ENCODE data around the gene PIK3R3. TPM values are rescaled to one million over a fixed set of nuclear protein-coding genes. Genes with fewer than 3 reads are reported as not detected.
"Not testable (repeated sequence)": the region's sequence is repeated elsewhere in the genome, so short reads cannot be mapped to it uniquely, and the experiment has no call there.

Gene PIK3R3
- total RNA-seq, 1 experiment from 2014 or later = 10.4 TPM

DNA sequence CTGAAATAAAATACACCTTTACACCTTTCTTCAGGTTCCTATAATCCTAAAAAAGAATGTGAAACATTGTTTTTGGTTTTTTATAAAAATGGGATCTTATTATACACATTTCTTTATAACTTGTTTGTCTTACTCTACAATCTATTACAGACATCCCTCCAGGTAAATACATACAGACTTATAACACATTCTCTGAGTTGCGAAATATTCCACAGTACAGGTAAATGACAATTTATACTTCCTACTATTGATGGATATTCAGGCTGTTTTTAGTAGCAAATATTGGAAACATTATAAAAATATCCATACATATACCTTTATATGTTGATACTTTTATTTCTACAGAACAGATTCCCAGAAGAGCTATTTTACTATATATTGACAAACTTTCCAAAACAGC, 20.3 kb downstream of the PIK3R3 start:
- H4K20me1 ChIP-seq (ENCODE audit: insufficient read depth, low read depth, low read length) = no peaks in the 10 kb centered on the region
- H3K79me2 ChIP-seq (ENCODE audit: low read length) = peaks cover 87% of the 10 kb centered on the region
- H3K27me3 ChIP-seq (ENCODE audit: low read length) = no peaks in the 10 kb centered on the region
- H3K4me1 ChIP-seq (ENCODE audit: low read length) = peaks cover 45% of the 10 kb centered on the region
- no peak overlapping the region for H2AFZ ChIP-seq (ENCODE audit: low read length)
- no peaks in the 10 kb centered on the region for H3K9me2 ChIP-seq (replicated peaks; ENCODE audit: insufficient read depth, low read length)
- H3K9ac ChIP-seq (ENCODE audit: low read length) = no peak overlapping the region
- H3K27ac ChIP-seq (ENCODE audit: low read length) = no peak overlapping the region
- H3K4me2 ChIP-seq (ENCODE audit: low read depth, low read length, poor library complexity, severe bottlenecking) = no peak overlapping the region
- no peaks in the 10 kb centered on the region for H3K36me3 ChIP-seq (ENCODE audit: insufficient read depth, low read length)
- no peak for DNase-seq
- no peak overlapping the region for H3K4me3 ChIP-seq (ENCODE audit: low read length)
- no peaks in the 10 kb centered on the region for H3K9me3 ChIP-seq (ENCODE audit: low read length)

DNA sequence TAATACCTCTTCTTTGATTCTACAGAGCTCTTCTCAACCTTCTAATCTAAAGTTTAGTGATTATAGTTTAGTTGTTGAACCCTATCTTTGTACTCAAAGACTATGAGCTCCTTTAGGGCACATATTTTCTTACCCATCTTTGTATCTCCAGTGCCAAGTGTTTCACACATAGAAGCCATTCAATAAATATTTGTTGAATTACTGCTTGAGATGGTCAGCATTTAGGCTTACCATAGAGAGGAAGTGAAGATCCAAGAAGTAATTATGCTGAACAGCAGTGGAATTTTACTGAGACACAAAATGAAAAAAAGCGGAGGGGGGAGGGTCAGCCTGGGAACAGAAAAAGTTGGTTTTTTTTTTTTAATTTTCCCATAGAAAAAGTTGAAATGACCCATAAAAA, 21.9 kb downstream of the PIK3R3 start:
- H3K79me2 ChIP-seq (ENCODE audit: low read length) = peaks cover 85% of the 10 kb centered on the region
- H4K20me1 ChIP-seq (ENCODE audit: insufficient read depth, low read depth, low read length) = no peaks in the 10 kb centered on the region
- H3K27ac ChIP-seq (ENCODE audit: low read length) = no peak overlapping the region
- DNase-seq = no peak
- H3K4me1 ChIP-seq (ENCODE audit: low read length) = peaks cover 31% of the 10 kb centered on the region
- no peak overlapping the region for H3K4me3 ChIP-seq (ENCODE audit: low read length)
- H3K9me2 ChIP-seq (replicated peaks; ENCODE audit: insufficient read depth, low read length) = no peaks in the 10 kb centered on the region
- H2AFZ ChIP-seq (ENCODE audit: low read length) = no peak overlapping the region
- no peak overlapping the region for H3K9ac ChIP-seq (ENCODE audit: low read length)
- no peaks in the 10 kb centered on the region for H3K36me3 ChIP-seq (ENCODE audit: insufficient read depth, low read length)
- H3K4me2 ChIP-seq (ENCODE audit: low read depth, low read length, poor library complexity, severe bottlenecking) = no peak overlapping the region
- no peaks in the 10 kb centered on the region for H3K27me3 ChIP-seq (ENCODE audit: low read length)
- H3K9me3 ChIP-seq (ENCODE audit: low read length) = no peaks in the 10 kb centered on the region

DNA sequence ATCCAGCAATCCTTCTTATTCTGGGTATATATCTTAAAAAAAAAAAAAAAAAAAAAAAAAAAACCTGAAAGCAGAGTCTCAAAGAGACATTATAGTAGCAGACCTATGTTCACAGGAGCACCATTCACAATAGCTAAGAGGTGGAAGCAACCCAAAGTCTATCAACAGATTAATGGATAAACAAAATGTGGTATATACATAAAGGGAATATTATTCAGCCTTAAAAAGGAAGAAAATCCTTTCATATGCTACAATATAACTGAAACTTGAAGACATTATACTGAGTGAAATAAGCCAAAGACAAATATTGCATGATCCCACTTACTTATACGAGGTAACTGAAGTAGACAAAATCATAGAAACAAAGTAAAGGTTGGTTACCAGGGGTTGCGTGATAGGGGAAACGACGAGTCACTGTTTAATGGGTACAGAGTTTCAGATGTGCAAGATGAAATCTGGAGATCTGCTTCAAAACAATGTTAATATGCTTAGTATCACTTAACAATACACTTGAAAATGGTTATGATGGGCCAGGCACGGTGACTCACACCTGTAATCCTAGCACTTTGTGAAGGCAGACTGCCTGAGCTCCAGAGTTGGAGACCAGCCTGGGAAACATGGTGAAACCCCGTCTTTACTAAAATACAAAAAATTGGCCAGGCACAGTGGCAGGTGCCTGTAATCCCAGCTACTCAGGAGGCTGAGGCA, 29.5 kb downstream of the PIK3R3 start:
- Histone ChIP-seq H3K9me2 (replicated peaks; ENCODE audit: insufficient read depth, low read length) (no peaks in the 10 kb centered on the region), H3K4me1 (ENCODE audit: low read length) (peaks cover 13% of the 10 kb centered on the region), H4K20me1 (ENCODE audit: insufficient read depth, low read depth, low read length) (no peaks in the 10 kb centered on the region), H3K27ac (ENCODE audit: low read length) (no peak overlapping the region), H3K9me3 (ENCODE audit: low read length) (no peaks in the 10 kb centered on the region; the same call in 1 of the 2 replicates), H3K4me3 (ENCODE audit: low read length) (no peak overlapping the region), H3K4me2 (ENCODE audit: low read depth, low read length, poor library complexity, severe bottlenecking) (no peak overlapping the region), H3K36me3 (ENCODE audit: insufficient read depth, low read length) (peaks cover 18% of the 10 kb centered on the region), H3K79me2 (ENCODE audit: low read length) (peaks cover 73% of the 10 kb centered on the region), H3K27me3 (ENCODE audit: low read length) (no peaks in the 10 kb centered on the region), H3K9ac (ENCODE audit: low read length) (no peak overlapping the region), H2AFZ (ENCODE audit: low read length) (no peak overlapping the region)
- DNase-seq = no peak

DNA sequence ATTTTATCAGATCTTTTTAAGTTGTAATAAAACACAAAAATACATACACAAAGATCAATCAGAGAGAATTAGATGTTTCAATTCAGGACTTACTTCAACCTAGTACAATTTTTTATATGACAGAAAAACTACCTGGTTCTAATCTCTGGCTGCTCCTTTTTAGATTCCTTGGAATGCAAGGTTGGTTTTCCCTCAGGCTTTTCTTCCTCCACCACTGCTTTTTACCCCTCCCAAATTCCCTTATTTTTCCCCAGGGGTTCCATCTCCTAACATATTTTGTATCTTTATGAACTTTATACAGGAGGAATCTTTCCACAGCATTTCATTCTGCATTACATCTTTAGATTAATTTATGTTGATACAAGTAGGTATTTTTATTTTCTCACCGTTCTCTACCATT, 33.2 kb downstream of the PIK3R3 start:
- H3K4me1 ChIP-seq (ENCODE audit: low read length) = peaks cover 28% of the 10 kb centered on the region
- no peak overlapping the region for H3K9ac ChIP-seq (ENCODE audit: low read length)
- H4K20me1 ChIP-seq (ENCODE audit: insufficient read depth, low read depth, low read length) = no peaks in the 10 kb centered on the region
- H3K36me3 ChIP-seq (ENCODE audit: insufficient read depth, low read length) = peaks cover 18% of the 10 kb centered on the region
- H3K9me2 ChIP-seq (replicated peaks; ENCODE audit: insufficient read depth, low read length) = no peaks in the 10 kb centered on the region
- H2AFZ ChIP-seq (ENCODE audit: low read length) = no peak overlapping the region
- no peaks in the 10 kb centered on the region for H3K27me3 ChIP-seq (ENCODE audit: low read length)
- no peak overlapping the region for H3K4me2 ChIP-seq (ENCODE audit: low read depth, low read length, poor library complexity, severe bottlenecking)
- no peak overlapping the region for H3K4me3 ChIP-seq (ENCODE audit: low read length)
- H3K9me3 ChIP-seq (ENCODE audit: low read length) = no peaks in the 10 kb centered on the region; the same call in 1 of the 2 replicates
- no peak overlapping the region for H3K27ac ChIP-seq (ENCODE audit: low read length)
- DNase-seq = no peak
- peaks cover 73% of the 10 kb centered on the region for H3K79me2 ChIP-seq (ENCODE audit: low read length)

DNA sequence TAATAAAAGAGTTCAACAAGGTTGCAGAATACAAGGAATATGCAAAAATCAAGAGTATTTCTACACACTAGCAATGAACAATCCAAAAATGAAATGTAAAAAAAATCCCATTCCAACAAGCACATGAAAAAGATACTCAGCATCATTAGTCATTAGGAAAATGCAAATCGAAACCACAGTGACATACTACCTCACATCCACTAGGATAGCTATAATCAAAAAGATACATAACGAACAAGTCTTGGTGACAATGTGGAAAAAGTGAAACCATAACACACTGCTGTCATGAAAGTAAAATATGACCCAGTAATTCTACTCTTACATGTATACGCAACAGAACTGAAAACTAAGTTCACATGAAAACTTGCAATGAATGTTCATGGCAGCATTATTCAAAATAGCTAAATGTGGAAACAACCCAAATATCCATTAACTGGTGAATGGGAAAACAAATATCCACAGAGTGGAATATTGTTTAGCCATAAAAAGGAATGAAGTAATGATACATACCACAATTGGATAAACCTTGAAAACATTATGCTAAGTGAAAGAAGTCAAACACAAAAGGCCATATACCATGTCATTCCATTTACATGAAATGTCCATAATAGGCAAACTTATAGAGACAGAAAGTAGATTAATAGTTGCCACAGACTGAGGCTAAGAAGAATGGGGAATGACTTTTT, 34.3 kb downstream of the PIK3R3 start:
- no peak overlapping the region for H3K4me3 ChIP-seq (ENCODE audit: low read length)
- H2AFZ ChIP-seq (ENCODE audit: low read length) = no peak overlapping the region
- H3K4me1 ChIP-seq (ENCODE audit: low read length) = peaks cover 39% of the 10 kb centered on the region
- peaks cover 18% of the 10 kb centered on the region for H3K36me3 ChIP-seq (ENCODE audit: insufficient read depth, low read length)
- no peak overlapping the region for H3K9ac ChIP-seq (ENCODE audit: low read length)
- H3K27ac ChIP-seq (ENCODE audit: low read length) = no peak overlapping the region
- H3K9me3 ChIP-seq (ENCODE audit: low read length) = no peaks in the 10 kb centered on the region; the same call in 1 of the 2 replicates
- DNase-seq = no peak
- no peaks in the 10 kb centered on the region for H3K27me3 ChIP-seq (ENCODE audit: low read length)
- no peaks in the 10 kb centered on the region for H4K20me1 ChIP-seq (ENCODE audit: insufficient read depth, low read depth, low read length)
- H3K79me2 ChIP-seq (ENCODE audit: low read length) = peaks cover 76% of the 10 kb centered on the region
- no peak overlapping the region for H3K4me2 ChIP-seq (ENCODE audit: low read depth, low read length, poor library complexity, severe bottlenecking)
- H3K9me2 ChIP-seq (replicated peaks; ENCODE audit: insufficient read depth, low read length) = no peaks in the 10 kb centered on the region

DNA sequence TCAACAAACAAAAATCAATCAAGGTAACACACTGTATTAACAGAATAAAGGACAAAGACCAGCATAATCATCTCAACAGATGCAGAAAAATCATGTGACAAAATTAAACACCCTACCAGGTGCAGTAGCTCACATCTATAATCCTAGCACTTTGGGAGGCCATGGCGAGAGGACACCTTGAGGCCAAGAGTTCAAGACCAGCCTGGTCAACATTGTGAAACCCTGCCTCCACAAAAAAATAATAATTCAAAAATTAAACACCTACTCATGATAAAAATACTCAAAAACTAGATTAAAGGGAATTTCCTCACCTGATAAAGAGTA, 35.3 kb downstream of the PIK3R3 start:
- no peaks in the 10 kb centered on the region for H3K9me2 ChIP-seq (replicated peaks; ENCODE audit: insufficient read depth, low read length)
- H3K9me3 ChIP-seq (ENCODE audit: low read length) = no peaks in the 10 kb centered on the region; the same call in 1 of the 2 replicates
- H3K36me3 ChIP-seq (ENCODE audit: insufficient read depth, low read length) = peaks cover 10% of the 10 kb centered on the region
- DNase-seq = no peak
- no peak overlapping the region for H3K9ac ChIP-seq (ENCODE audit: low read length)
- H2AFZ ChIP-seq (ENCODE audit: low read length) = no peak overlapping the region
- H3K27me3 ChIP-seq (ENCODE audit: low read length) = no peaks in the 10 kb centered on the region
- peak overlapping the region; percentile 26 for H3K4me2 ChIP-seq (ENCODE audit: low read depth, low read length, poor library complexity, severe bottlenecking)
- H3K4me1 ChIP-seq (ENCODE audit: low read length) = peaks cover 45% of the 10 kb centered on the region
- peaks cover 79% of the 10 kb centered on the region for H3K79me2 ChIP-seq (ENCODE audit: low read length)
- peak overlapping the region; percentile 30 for H3K27ac ChIP-seq (ENCODE audit: low read length)
- H4K20me1 ChIP-seq (ENCODE audit: insufficient read depth, low read depth, low read length) = no peaks in the 10 kb centered on the region
- H3K4me3 ChIP-seq (ENCODE audit: low read length) = no peak overlapping the region

DNA sequence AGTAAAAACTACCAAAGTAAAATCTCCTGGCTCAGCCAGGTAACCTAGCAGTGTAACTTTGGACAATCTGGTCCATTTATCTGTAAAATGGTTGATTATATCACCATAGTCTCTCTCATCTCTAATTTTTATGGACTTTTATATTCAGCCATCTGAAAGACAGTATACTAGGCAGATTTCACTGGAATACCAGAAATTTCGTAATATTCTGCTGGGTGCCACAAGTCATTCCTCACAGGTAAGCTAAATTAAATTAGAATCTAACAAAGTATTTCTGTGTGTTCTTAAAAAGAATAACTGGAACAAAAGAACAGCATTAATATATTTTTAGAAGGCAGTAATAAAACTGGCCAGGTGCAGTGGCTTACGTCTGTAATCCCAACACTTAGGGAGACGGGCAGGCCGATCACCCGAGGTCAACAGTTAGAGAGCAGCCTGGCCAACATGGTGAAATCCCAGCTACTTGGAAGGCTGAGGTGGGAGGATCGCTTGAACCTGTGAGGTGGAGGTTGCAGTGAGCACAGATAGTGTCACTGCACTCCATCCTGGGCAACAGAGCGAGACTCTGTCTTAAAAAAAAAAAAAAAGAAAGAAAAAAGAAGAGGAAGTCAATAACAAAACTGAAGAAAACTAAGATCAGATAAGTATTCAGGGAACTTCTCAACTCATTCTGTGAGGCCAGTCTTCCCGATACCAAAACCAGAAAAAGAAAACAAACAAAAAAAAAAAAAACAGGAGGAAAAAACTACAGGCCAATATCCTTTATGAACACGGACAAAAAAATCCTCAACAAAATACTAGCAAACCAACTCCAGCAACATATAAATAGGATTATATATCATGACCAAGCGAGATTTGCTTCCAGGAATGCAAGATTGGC, 35.9 kb downstream of the PIK3R3 start:
- Histone ChIP-seq H3K9me2 (replicated peaks; ENCODE audit: insufficient read depth, low read length) (no peaks in the 10 kb centered on the region), H3K27ac (ENCODE audit: low read length) (peak overlapping the region; percentile 30), H3K27me3 (ENCODE audit: low read length) (no peaks in the 10 kb centered on the region), H3K4me2 (ENCODE audit: low read depth, low read length, poor library complexity, severe bottlenecking) (peak overlapping the region; percentile 26), H3K4me1 (ENCODE audit: low read length) (peaks cover 45% of the 10 kb centered on the region), H4K20me1 (ENCODE audit: insufficient read depth, low read depth, low read length) (no peaks in the 10 kb centered on the region), H3K36me3 (ENCODE audit: insufficient read depth, low read length) (peaks cover 9% of the 10 kb centered on the region), H2AFZ (ENCODE audit: low read length) (no peak overlapping the region), H3K9ac (ENCODE audit: low read length) (no peak overlapping the region), H3K4me3 (ENCODE audit: low read length) (no peak overlapping the region), H3K9me3 (ENCODE audit: low read length) (no peaks in the 10 kb centered on the region; the same call in 1 of the 2 replicates), H3K79me2 (ENCODE audit: low read length) (peaks cover 83% of the 10 kb centered on the region)
- DNase-seq = no peak

DNA sequence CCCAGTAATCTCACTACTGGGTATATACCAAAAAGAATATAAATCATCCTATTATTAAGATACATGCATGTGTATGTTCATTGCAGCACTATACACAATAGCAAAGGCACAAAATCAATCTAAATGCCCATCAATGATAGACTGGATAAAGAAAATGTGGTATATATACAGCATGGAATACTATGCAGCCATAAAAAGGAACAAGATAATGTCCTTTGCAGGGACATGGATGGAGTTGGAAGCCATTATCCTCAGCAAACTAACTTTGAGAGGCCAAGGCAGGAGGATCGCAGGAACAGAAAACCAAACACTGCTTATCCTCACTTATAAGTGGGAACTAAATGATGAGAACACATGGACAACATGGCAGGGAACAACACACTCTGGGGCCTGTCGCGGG, 37.3 kb downstream of the PIK3R3 start:
- not testable (repeated sequence) for H4K20me1 ChIP-seq (ENCODE audit: insufficient read depth, low read depth, low read length); H3K4me3 ChIP-seq (ENCODE audit: low read length); DNase-seq; H3K36me3 ChIP-seq (ENCODE audit: insufficient read depth, low read length); H3K9me2 ChIP-seq (replicated peaks; ENCODE audit: insufficient read depth, low read length); H3K9ac ChIP-seq (ENCODE audit: low read length); H3K27ac ChIP-seq (ENCODE audit: low read length); H3K9me3 ChIP-seq (ENCODE audit: low read length); H2AFZ ChIP-seq (ENCODE audit: low read length); H3K4me2 ChIP-seq (ENCODE audit: low read depth, low read length, poor library complexity, severe bottlenecking); H3K27me3 ChIP-seq (ENCODE audit: low read length)
- H3K79me2 ChIP-seq (ENCODE audit: low read length) = peaks cover 84% of the 10 kb centered on the region
- H3K4me1 ChIP-seq (ENCODE audit: low read length) = peaks cover 45% of the 10 kb centered on the region
